ENCODE data around the gene MTMR2. TPM values are rescaled to one million over a fixed set of nuclear protein-coding genes. Genes with fewer than 3 reads are reported as not detected.

MTMR2 gene
- total RNA-seq, 1 donor from 2014 or later = 15.0 TPM

DNA sequence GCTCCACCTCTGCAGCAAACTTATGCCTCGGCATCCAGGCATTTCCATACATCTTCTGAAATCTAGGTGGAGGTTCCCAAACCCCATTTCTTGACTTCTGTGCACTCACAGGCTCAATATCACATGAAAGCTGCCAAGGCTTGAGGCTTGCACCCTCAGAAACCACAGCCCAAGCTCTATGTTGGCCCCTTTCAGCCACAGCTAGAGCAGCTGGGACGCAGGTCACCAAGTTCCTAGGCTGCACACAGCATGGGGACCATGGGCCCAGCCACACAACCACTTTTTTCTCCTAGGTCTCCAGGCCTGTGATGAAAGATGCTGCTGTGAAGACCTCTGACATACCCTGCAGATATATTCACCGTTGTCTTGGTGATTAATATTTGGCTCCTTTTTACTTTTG, 24.7 kb upstream of the MTMR2 start:
- DNase-seq (ENCODE audit: low read depth) (no peak), FAIRE-seq (no peak)
- TF ChIP-seq, protein P1, sequence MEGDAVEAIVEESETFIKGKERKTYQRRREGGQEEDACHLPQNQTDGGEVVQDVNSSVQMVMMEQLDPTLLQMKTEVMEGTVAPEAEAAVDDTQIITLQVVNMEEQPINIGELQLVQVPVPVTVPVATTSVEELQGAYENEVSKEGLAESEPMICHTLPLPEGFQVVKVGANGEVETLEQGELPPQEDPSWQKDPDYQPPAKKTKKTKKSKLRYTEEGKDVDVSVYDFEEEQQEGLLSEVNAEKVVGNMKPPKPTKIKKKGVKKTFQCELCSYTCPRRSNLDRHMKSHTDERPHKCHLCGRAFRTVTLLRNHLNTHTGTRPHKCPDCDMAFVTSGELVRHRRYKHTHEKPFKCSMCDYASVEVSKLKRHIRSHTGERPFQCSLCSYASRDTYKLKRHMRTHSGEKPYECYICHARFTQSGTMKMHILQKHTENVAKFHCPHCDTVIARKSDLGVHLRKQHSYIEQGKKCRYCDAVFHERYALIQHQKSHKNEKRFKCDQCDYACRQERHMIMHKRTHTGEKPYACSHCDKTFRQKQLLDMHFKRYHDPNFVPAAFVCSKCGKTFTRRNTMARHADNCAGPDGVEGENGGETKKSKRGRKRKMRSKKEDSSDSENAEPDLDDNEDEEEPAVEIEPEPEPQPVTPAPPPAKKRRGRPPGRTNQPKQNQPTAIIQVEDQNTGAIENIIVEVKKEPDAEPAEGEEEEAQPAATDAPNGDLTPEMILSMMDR (IDR thresholded peaks at IDR 0.05; ENCODE audit: insufficient read depth, low read length, severe bottlenecking) = no peak
- Histone ChIP-seq H3K27me3 (ENCODE audit: control insufficient read depth, insufficient read depth, low read length) (no peaks in the 10 kb centered on the region), H3K4me3 (ENCODE audit: low read depth, low read length) (no peak overlapping the region), H3K36me3 (ENCODE audit: control insufficient read depth, insufficient read depth, low read length) (no peaks in the 10 kb centered on the region)

DNA sequence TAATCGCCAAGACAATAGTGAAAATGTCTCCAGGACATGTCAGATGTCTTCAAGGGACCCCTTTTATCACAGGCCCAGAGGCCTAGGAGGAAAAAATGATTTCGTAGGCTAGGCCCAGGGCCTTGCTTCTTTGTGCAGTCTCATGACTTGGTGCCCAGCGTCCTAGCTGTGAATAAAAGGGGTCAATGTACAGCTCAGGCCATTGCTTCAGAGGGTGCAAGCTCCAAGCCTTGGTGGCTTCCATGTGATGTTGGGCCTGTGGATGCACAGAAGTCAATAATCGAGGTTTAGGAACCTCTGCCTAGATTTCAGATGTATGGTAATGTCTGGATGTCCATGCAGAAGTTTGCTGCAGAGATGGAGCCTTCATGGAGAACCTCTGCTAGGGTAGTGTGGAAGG, 20.7 kb upstream of the MTMR2 start:
- TF ChIP-seq, protein P1 (IDR thresholded peaks at IDR 0.05; ENCODE audit: insufficient read depth, low read length, severe bottlenecking) = no peak
- H3K4me3 ChIP-seq (ENCODE audit: low read depth, low read length) = no peak overlapping the region
- H3K36me3 ChIP-seq (ENCODE audit: control insufficient read depth, insufficient read depth, low read length) = no peaks in the 10 kb centered on the region
- no peaks in the 10 kb centered on the region for H3K27me3 ChIP-seq (ENCODE audit: control insufficient read depth, insufficient read depth, low read length)
- DNase-seq (ENCODE audit: low read depth) (no peak), FAIRE-seq (no peak)

DNA sequence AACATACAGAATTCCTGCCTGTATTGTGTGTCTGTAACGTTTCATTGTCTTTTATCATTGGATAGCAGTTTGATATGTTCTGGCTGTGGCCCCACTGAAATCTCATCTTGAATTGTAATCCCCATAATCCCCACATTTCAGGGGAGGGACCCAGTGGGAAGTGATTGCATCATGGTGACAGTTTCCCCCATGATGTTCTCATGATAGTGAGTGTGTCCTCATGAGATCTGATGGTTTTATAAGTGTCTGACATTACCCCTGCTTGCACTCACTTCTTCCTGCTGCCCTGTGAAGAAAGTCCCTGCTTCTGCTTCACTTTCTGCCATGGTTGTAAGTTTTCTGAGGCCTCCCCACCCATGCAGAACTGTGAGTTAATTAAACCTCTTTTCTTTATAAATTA, 19.6 kb upstream of the MTMR2 start:
- TF ChIP-seq, protein P1 (IDR thresholded peaks at IDR 0.05; ENCODE audit: insufficient read depth, low read length, severe bottlenecking) = no peak
- Histone ChIP-seq H3K27me3 (ENCODE audit: control insufficient read depth, insufficient read depth, low read length) (no peaks in the 10 kb centered on the region), H3K36me3 (ENCODE audit: control insufficient read depth, insufficient read depth, low read length) (no peaks in the 10 kb centered on the region), H3K4me3 (ENCODE audit: low read depth, low read length) (no peak overlapping the region)
- FAIRE-seq (no peak), DNase-seq (ENCODE audit: low read depth) (no peak)

DNA sequence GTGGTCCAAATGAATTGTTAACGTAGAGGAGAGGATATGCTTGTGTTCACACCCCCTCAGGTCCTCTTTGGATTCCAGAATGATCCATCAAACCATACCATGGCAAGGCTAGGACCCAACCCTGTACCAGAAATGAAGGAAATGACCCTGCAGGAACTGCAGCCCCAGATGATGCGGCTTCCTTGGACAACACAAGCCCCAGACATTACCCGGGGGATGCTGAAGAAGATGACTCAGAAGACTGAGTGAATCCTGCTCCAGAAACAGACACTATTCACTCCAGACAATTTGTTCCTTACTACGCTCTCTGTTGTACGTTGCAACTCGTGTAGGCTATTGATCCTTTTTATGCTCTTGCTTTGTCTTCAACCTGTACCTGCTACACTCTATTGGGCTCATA, 15.2 kb upstream of the MTMR2 start:
- H3K4me3 ChIP-seq (ENCODE audit: low read depth, low read length) = no peak overlapping the region
- TF ChIP-seq, protein P1 (IDR thresholded peaks at IDR 0.05; ENCODE audit: insufficient read depth, low read length, severe bottlenecking) = no peak
- no peaks in the 10 kb centered on the region for H3K36me3 ChIP-seq (ENCODE audit: control insufficient read depth, insufficient read depth, low read length)
- no peaks in the 10 kb centered on the region for H3K27me3 ChIP-seq (ENCODE audit: control insufficient read depth, insufficient read depth, low read length)
- FAIRE-seq (no peak), DNase-seq (ENCODE audit: low read depth) (no peak)

DNA sequence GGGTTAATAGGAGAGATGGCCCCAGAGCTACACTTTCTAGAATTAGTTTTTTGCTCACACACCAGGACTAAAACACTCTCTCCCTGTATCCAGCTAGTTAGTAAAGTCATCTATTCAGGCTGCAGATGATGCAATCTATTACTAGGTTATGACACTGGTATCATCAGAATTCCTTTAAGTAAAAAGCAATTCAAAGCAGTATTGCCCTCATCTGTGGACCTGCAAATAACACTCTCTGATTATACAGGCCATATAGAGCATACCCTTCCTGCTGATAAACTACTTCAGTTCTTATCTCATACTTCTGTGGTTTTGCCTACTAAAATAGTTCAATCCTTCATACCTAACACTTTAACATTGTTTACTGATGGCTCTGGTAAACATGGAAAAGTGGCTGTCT, 13.5 kb upstream of the MTMR2 start:
- H3K27me3 ChIP-seq (ENCODE audit: control insufficient read depth, insufficient read depth, low read length) = no peaks in the 10 kb centered on the region
- no peak overlapping the region for H3K4me3 ChIP-seq (ENCODE audit: low read depth, low read length)
- H3K36me3 ChIP-seq (ENCODE audit: control insufficient read depth, insufficient read depth, low read length) = no peaks in the 10 kb centered on the region
- TF ChIP-seq, protein P1 (IDR thresholded peaks at IDR 0.05; ENCODE audit: insufficient read depth, low read length, severe bottlenecking) = no peak
- FAIRE-seq (no peak), DNase-seq (ENCODE audit: low read depth) (no peak)

DNA sequence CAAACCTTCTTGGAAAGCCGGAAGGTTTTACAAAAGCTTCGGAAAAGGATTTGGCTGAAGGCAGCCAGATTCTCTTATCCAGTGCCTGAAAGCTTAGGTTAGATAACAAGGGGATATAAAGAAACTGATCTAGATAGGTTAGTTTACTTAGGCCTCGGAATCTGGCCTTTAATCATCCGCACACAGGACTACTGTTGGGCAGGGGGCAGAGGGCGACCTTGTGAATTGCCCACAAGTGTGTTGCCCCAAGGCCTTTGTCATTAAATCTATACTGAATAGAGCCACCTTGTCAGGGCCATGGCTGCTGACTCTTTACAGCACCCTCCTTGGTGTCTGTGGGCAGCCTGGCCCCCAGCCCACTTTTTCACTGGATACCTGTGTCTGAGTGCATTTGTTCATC, 9.7 kb upstream of the MTMR2 start:
- H3K36me3 ChIP-seq (ENCODE audit: control insufficient read depth, insufficient read depth, low read length) = no peaks in the 10 kb centered on the region
- TF ChIP-seq, protein P1 (IDR thresholded peaks at IDR 0.05; ENCODE audit: insufficient read depth, low read length, severe bottlenecking) = no peak
- DNase-seq (ENCODE audit: low read depth) (no peak), FAIRE-seq (no peak)
- H3K27me3 ChIP-seq (ENCODE audit: control insufficient read depth, insufficient read depth, low read length) = no peaks in the 10 kb centered on the region
- H3K4me3 ChIP-seq (ENCODE audit: low read depth, low read length) = no peak overlapping the region
